ENCODE data around the gene LSM2.
"Not testable (repeated sequence)": the region's sequence is repeated elsewhere in the genome, so short reads cannot be mapped to it uniquely, and the experiment has no call there.

LSM2 gene

DNA sequence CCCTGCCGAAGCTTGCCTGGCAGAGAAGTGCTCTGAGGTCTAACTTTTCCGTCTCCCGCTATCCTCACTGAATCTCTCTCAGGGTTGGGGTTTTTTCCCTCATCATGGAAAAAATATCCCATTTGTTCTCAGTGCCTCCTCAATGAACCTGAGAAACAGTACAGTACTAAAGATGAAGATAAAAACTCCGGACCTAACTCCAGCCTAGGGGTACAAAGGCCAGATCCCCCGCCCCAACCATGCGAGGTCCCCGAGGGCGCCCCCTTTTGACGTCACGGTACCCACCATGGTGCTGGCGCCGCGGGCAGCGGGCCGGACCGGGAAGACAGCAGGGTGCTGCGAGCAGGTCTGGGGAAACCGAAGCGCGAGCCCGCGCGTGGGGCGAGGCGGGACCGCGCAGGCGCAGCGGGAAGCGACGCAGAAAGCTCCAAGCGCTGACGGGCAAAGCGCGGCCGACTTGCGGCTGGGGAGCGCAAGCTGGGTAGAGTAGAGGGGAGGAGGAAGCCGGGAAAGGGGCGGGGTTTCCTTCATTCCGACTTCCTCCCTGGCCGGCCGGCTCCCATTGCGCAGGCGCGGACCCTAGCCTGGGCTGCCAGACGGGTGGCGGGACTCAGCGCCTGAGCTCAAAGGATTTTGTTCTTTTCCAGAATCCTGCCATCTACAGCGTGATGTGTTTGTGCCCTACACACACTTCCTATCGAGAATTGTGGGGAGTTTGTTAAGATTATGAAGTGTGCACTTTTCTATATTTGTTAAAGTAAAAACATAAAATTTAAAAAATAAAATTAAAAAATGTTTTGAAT is at the start of gene LSM2:
TSS of gene LSM2 (minus strand) at position 497 of the 803 bp plus-strand sequence. CDS start at position 288, 209 bp downstream.
- DNase-seq = peak; percentile 87

- DNase-seq = not testable (repeated sequence)
Measured at GRCh38 chr6:31851980-31852718, 45.4 kb upstream of the LSM2 start.

DNA sequence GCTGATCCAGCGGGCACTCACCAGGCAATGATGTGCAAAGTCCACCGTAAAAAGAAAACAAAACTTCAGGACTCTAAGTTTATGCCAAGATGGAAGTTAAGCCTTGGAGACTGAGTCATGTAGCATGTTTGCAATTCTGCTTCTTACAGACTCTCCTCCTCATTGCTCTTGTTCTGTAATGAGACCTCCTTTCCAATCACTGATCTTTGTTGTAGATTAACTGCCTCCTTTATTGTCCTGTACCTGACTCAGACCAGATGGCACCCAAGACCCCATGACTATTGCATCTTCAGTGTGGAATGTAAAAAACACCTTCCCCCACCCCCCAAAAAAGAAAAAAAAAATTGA is 44.7 kb upstream of the LSM2 start:
- DNase-seq = no peak

DNA sequence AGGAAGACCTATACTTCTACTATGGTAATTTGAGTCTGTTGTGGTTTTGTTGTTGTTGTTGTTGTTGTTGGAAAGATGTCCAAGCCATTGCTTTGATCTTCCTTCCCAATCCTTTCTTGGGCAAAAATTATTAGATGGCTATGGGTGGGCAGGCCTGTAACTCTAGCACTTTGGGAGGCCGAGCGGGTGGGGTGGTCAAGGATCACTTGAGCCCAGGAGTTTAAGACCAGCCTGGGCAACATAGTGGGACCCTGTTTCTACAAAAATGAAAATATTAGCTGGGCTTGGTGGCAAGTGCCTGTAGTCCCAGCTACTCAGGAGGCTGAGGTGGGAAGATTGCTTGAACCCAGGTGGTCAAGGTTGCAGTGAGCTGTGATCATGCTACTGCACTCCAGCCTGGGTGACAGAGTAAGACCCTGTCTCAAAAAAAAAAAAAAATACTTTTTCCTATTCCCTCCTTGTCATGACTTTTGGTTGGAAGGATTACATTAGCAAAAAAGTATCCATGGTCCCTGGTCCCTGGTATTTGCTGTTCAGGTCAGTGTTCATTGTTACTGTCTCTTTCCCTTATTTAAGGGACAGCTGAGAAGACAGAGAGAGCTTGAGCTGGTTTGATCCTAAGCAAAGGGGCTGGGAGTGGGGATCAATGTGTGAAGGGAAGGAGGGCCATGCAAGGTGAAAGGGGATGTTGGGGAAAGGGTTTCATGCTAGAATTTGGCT is 44.2 kb upstream of the LSM2 start:
- no peak for DNase-seq

- no peak for DNase-seq
Measured at GRCh38 chr6:31847276-31847978, 40.7 kb upstream of the LSM2 start.

- no peak for DNase-seq
Measured at GRCh38 chr6:31844507-31844906, 37.7 kb upstream of the LSM2 start.

- DNase-seq = no peak
Measured at GRCh38 chr6:31842053-31842452, 35.3 kb upstream of the LSM2 start.

DNA sequence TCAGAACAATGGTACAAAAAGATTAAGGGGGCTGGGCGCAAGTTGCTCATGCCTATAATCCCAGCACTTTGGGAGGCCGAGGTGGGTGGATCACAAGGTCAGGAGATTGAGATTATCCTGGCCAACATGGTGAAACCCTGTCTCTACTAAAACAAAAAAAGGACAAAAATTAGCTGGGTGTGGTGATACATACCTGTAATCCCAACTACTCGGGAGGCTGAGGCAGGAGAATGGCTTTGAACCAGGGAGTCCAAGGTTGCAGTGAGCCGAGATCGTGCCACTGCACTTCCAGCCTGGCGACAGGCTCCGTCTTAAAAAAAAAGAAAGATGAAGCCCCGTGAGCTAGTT is 33.0 kb upstream of the LSM2 start:
- DNase-seq = not testable (repeated sequence)

GRCh38 chr6:31838968-31839367 is 32.2 kb upstream of the LSM2 start:
- DNase-seq = no peak

DNA sequence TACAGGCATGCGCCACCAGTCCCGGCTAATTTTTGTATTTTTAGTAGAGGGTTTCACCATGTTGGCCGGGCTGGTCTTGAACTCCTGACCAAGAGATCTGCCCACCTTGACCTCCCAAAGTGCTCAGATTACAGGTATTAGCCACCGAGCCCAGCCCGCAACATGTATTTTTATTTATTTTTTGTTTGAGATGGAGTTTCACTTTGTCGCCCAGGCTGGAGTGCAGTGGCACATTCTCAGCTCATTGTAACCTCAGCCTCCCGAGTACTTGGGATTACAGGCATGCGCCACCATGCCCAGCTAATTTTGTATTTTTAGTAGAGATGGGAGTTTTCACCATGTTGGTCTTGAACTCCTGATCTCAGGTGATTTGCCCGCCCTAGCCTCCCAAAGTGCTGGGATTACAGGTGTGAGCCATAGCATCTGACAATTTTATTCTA is 31.4 kb upstream of the LSM2 start:
- not testable (repeated sequence) for DNase-seq

DNA sequence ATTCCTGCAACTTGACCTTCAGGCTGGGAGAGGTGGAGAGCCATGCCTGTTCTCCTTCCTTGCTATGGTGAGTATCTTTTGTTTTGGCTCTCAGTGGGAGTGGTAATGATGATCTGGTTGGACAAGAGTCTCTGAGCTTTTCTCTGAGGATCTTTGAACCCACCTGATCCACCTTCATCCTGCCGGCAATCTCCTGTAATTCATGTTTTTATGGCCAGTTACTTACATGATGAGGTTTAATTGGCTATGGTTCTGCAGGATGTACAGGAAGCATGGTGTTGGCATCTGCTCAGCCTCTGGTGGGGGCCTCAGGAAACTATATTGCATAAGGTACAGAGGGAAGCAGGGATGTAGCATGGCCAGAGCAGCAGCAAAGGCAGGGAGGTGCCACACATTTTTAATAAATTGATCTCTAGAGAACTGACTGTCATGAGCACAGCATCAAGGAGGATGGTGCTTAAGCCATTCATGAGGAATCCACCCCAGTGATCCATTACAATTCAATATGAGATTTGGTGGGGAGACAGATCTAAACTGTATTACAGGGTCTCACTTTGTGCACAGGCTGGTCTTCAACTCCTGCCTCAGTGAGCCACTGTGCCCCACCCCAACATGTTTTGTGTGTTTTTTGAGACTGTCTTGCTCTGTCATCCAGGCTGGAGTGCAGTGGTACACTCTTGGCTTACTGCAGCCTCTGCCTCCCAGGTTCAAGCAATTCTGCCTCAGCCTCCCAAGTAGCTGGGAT is 30.8 kb upstream of the LSM2 start:
- no peak for DNase-seq

- no peak for DNase-seq
Measured at GRCh38 chr6:31836474-31837368, 30.0 kb upstream of the LSM2 start.

DNA sequence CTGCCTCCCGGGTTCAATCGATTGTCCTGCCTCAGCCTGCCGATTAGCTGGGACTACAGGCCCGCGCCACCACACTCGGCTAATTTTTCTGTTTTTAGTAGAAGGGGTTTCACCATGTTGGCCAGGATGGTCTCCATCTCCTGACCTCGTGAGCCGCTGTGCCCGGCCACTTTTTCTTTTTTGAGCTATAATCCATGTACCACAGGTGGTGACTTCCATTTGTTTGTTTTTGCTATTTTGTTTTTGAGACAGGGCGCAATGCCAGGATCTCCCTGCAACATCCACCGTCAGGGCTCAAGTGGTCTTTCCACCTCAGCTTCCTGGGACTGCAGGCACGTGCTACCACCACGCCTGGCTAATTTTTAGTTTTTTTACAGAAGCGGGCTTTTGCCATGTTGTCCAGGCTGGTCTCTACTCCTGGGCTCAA is 29.3 kb upstream of the LSM2 start:
- no peak for DNase-seq

DNA sequence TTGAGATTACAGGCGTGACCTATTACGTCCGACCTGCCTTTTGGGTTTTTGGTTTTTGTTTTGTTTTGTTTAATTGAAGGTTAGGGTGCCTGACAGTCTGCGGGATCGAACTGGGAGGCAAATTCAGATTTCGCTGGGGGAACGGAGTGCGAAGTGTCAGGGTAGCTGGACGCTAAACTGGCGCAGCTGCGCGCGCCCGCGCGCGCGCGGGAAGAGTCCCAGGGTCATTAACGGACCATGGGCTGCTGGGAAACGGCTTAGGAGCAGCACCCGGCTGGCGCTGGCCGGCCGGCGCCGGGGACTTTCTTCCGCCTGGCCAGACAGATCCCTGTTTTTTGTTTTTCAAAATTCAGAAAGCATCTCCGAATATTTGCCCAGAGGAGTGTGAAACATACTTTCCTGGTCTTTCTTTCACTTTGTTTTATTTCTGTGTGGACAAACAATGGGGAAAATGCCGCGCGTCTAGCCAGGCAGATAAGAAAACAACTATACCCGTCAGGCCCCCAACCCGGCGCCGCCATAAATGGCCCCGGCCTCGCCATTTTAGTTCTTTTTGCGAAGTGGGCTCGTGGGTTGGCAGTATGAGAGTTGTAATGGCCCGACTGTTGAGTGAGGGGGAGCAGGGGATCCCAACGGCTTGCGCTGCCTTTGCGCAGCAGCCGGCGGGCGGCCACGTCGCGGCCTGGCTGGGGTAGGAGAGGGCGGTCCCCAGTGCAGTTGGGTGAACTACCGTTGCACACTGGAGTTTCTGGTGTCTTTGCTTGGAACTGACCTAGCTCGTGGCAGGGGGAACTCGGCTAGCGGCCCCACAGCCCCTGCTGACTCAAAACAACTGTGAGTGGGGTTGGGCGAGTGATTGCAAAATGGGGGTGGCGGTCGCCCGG is 27.8 kb upstream of the LSM2 start:
- peak; percentile 64 for DNase-seq

- no peak for DNase-seq
Measured at GRCh38 chr6:31831350-31832215, 24.8 kb upstream of the LSM2 start.

GRCh38 chr6:31830886-31831335 is 24.1 kb upstream of the LSM2 start:
- no peak for DNase-seq

DNA sequence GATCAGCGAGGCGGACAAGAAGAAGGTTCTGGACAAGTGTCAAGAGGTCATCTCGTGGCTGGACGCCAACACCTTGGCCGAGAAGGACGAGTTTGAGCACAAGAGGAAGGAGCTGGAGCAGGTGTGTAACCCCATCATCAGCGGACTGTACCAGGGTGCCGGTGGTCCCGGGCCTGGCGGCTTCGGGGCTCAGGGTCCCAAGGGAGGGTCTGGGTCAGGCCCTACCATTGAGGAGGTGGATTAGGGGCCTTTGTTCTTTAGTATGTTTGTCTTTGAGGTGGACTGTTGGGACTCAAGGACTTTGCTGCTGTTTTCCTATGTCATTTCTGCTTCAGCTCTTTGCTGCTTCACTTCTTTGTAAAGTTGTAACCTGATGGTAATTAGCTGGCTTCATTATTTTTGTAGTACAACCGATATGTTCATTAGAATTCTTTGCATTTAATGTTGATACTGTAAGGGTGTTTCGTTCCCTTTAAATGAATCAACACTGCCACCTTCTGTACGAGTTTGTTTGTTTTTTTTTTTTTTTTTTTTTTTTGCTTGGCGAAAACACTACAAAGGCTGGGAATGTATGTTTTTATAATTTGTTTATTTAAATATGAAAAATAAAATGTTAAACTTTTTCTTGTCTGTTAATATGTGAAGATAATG is 23.0 kb upstream of the LSM2 start:
- peak; percentile 43 for DNase-seq

- peak; percentile 79 for DNase-seq
Measured at GRCh38 chr6:31827286-31828079, 20.7 kb upstream of the LSM2 start, which contains the start of gene HSPA1B. Gene HSPA1B (plus strand): TSS chr6:31827738. CDS start chr6:31827951, 213 bp downstream.

Data from NCI-H1694 treated with DMSO at 0.1 percent for 48 hours (cell line).